GM12801 (cell line): ENCODE results near the gene FANCE.

Source experiments
- TF ChIP-seq, protein P1 (sequence below): IDR thresholded peaks from one replicate; pipeline ENCODE4 v1.5.1; 2011; ENCODE audit warnings: control low read depth; ENCODE audit not compliant: insufficient read length; ENCODE audit errors: extremely low read depth

FANCE gene

DNA sequence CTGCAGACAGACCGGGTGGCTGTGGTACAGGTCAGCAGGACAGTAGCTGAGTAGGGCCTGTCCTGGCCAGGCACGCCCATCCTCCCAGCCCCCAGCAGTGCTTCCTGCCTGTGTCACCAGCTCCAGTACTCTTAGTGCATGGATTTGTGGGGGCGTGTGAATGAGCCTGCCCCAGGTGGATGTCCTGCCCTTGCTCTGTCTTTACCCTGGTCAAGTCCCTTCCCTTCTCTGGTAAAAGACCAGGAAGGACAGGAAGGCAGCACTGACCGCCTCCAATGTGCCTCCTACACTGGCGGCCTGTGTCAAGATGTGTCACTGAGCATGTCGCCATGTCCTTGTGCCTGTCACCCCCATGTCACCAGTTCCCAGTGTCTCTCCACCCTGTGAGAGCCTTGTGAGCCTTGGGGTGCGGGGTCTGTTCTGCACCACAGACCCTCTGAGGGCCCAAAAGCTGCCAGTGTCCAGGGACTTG is 32.8 kb downstream of the FANCE start:
- TF ChIP-seq, protein P1, sequence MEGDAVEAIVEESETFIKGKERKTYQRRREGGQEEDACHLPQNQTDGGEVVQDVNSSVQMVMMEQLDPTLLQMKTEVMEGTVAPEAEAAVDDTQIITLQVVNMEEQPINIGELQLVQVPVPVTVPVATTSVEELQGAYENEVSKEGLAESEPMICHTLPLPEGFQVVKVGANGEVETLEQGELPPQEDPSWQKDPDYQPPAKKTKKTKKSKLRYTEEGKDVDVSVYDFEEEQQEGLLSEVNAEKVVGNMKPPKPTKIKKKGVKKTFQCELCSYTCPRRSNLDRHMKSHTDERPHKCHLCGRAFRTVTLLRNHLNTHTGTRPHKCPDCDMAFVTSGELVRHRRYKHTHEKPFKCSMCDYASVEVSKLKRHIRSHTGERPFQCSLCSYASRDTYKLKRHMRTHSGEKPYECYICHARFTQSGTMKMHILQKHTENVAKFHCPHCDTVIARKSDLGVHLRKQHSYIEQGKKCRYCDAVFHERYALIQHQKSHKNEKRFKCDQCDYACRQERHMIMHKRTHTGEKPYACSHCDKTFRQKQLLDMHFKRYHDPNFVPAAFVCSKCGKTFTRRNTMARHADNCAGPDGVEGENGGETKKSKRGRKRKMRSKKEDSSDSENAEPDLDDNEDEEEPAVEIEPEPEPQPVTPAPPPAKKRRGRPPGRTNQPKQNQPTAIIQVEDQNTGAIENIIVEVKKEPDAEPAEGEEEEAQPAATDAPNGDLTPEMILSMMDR: no peak

- TF ChIP-seq, protein P1: no peak
Observed at GRCh38 chr6:35485402-35485877, 33.3 kb downstream of the FANCE start.

- TF ChIP-seq, protein P1: no peak
Observed at GRCh38 chr6:35486005-35486925, 34.1 kb downstream of the FANCE start.

DNA sequence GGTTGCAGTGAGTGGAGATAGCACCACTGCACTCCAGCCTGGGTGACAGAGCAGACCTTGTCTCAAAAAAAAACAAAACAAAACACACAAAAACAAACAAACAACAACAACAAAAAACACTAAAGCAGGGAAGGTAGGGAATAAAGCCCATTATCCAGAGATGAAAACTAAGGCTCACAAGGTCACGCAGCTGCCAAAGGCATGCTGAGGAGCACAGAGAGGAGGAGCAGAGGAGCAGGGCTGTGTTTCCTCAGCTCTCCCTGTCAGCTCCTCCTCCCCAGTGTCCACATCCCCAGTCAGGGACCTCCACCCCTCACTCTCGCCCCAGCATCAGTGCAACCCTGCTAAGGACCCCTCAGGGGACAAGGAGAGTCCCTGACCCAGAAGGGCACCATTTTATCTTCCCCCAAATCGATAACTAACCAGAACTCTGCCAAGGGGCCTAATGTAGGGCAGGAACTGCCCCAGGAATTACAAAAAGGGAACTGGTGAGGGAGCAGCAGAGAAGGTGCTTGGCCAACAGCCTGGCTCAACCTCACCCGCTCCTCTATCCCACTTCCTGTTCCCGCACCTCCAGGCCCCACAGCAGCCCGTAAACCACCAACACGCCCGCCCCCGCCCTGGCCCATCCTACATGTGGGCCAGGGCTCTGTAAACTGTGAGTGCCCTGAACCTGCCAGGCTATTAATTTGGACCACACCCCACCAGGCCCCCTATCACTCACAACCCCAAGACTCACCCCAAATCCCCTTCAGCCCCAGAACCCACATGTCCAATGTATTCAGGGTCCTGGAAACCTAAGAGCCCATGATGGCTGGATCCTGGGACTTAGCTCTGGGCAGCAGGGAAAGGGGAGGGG is 35.7 kb downstream of the FANCE start:
- TF ChIP-seq, protein P1: no peak

DNA sequence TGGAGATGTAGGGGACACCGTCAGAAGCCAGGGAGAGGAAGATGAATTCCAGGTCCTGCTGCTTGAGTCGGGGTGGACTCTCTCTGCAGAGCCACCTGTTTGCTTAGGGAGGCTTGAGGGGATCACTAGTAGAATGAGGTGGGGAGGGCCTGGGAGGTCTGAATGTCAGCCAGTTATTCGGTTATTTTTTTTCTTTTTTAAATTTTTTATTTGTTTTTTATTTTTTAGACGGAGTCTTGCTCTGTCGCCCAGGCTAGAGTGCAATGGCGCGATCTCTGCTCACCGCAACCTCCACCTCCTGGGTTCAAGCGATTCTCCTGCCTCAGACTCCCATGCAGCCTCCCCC is 36.4 kb downstream of the FANCE start:
- TF ChIP-seq, protein P1: no peak

DNA sequence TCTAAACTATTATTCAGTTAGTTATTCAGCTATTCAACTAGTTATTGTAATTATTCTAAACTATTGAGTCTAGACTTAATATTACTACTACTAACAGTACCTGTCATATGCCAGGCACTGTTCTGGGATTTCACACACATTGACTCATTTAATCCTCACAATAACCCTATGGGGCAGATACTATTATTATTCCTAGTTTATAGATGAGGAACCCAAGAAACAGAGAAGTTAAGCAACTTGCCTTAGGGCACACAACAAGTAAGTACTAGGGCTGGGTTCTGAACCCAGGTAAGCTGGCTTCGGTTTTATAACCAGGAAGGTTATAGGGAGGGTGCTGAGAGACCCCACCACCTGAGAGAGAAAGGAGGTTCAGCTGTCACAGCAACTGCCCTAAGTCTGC is 36.9 kb downstream of the FANCE start:
- TF ChIP-seq, protein P1: no peak
